ENCODE measurements around the gene NEK7. TPM values are rescaled to one million over a fixed set of nuclear protein-coding genes. Genes with fewer than 3 reads are reported as not detected.

The NEK7 gene
- total and polyA plus RNA-seq, 9 of the 15 experiments (the other 6 are each of a cell fraction or from before 2014, with no cell fraction given): 8.5 to 37.3 (median 27.7) TPM

GRCh38 chr1:198205016-198205684 lies 48.4 kb downstream of the NEK7 start (continued):
- TF ChIP-seq NR2C2 (CRISPR knock-in tag; IDR thresholded peaks at IDR 0.05) (no peak), NR2C2 (tag; IDR thresholded peaks at IDR 0.05) (no peak), ZFP30 (CRISPR knock-in tag; IDR thresholded peaks at IDR 0.05; ENCODE audit: borderline replicate concordance) (no peak), MITF (IDR thresholded peaks at IDR 0.05) (no peak), MAX (CRISPR knock-in tag; IDR thresholded peaks at IDR 0.05) (no peak), SRSF7 (optimal IDR thresholded peaks at IDR 0.05; ENCODE audit: low read depth, low read length) (no peak), CHD7 (IDR thresholded peaks at IDR 0.05; ENCODE audit: low read depth, low read length) (no peak)
- TF ChIP-seq, protein P1, sequence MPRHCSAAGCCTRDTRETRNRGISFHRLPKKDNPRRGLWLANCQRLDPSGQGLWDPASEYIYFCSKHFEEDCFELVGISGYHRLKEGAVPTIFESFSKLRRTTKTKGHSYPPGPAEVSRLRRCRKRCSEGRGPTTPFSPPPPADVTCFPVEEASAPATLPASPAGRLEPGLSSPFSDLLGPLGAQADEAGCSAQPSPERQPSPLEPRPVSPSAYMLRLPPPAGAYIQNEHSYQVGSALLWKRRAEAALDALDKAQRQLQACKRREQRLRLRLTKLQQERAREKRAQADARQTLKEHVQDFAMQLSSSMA (CRISPR knock-in tag; IDR thresholded peaks at IDR 0.05): no peak
